HG03460 (cell line): ENCODE results near the gene ICE2.

Experiments used
- ATAC-seq: cut with Tn5 transposase; IDR thresholded peaks from one replicate; pipeline ENCODE4 v1.9.1; 2021; ENCODE audit not compliant: unreplicated experiment

The ICE2 gene

GRCh38 chr15:60372756-60373155 lies 106.2 kb downstream of the ICE2 start:
- ATAC-seq = no peak

- no peak for ATAC-seq
Measured at GRCh38 chr15:60372227-60372626, 106.7 kb downstream of the ICE2 start.

- ATAC-seq = no peak
Measured at GRCh38 chr15:60371175-60372051, 107.5 kb downstream of the ICE2 start.

- no peak for ATAC-seq
Measured at GRCh38 chr15:60370869-60371136, 108.1 kb downstream of the ICE2 start.

GRCh38 chr15:60370105-60370868 lies 108.7 kb downstream of the ICE2 start:
- ATAC-seq = no peak

- ATAC-seq = no peak
Measured at GRCh38 chr15:60369696-60370095, 109.2 kb downstream of the ICE2 start.
